Measurements from ENCODE around the gene CROCC2.

CROCC2 gene

DNA sequence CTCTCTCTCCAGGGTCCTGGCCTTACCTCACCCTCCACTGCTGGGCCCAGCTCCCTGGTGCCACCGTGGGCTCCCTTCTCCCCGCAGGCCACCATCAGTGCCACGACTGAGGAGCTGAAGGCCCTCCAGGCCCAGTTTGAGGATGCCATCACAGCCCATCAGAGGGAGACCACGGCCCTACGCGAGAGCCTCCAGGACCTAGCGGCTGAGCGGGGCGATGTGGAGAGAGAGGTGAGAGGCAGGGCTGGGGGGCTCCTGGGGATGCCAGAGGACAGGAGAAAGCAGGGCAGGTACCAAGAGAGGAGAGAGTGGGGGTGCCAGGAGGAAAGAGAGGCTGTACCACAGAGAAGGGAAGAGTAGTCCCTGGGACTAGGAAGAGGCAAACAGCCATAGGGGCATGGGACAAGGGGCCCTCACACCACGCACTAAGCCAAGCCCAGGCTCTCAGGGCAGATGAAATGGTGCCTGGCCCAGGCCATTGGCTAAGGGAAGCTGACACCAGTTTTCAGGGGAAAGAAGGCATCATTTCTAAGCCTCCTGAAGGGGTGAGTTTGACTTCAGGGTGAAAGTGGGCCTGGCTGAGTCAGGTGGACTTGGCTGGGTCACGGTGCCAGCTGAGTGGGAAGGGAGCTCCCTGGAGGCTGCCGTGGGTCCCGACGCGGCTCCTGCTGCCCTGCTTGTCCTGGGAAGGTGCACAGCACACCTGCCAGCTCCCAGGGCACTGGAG, 53.2 kb downstream of the CROCC2 start:
- DNase-seq: no peak

DNA sequence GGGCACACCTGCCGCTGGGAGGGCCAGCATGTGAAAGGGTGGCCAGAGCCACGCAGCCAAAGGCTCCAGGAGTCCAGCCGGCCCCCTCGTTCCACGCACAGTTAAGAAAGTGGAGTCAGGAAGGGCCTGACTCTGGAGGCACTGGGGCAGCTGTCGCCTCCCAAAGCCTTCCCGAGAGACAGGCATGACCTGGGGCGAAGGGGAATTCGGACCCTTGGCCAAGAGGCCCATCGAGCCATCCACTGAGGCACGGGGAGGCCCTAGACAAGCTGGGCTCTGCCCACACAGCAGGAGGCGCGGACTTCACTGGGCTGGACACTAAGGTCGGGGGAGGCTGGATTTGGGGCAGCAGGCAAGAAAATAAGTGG, 53.8 kb downstream of the CROCC2 start:
- no peak for DNase-seq

DNA sequence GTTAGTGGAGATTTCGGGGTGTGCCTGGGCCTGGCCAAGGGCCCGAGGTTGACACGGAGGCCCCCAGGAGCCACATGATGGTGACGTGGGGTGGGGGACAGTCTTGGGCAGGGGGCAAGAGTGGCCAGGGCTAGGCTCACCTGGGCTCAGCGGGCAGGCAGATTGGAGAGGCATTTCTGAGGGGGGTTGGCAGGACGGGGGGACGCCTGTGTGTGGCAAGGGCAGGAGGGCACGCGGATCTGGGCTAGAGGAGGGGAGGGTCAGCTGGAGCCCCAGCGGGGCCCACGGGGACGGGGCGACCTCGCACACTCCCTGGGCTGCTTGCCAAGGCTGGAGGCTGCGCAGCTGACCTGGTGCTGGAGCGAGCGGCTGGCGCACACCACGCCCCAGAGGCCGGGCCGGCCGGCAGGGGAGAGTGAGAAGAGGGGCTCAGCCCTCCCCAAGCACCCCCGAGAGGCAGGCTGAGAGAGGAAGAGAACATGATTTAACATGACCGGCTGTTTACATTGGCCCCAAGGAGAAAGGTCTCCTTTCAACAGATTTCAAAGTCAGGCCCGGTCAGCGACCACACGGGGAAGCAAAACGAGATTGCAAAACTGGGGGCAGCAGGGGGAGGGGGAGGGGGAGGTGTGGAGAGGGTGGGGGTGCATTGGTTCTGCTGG, 54.3 kb downstream of the CROCC2 start:
- no peak for DNase-seq

DNA sequence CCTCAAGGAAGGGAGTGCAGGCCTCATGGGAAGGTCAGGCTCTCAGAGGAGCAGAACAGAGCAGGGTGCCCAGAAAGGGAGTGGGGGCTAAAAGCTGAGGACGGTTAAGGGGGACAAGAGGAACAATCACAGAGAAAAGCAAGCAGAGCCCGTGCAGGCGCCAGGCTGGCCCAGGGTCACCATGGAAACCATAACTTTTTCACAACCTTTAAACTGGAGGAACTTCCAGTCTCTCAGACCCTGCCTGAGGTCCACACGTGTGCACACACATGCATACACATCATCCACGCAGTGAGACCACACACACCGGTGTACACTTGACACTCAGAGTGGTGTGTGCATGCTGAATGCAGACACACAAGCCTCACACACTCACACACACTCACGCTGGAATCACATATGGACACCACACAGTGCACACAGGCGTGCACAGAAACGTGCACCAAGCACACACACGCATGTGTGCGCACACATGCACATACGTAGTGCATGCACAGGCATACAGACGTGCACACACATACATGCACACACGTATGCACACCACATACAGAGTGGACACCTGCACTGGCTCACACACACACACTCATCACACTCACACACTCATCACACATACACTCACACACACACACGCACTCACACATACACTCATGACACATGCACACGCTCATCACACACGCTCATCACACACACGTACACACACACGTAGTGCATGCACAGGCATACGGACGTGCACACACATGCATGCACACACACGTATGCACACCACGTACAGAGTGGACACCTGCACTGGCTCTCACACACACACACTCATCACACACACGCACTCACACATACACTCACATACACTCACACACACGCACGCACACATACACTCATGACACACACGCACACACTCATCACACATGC, 55.1 kb downstream of the CROCC2 start:
- no peak for DNase-seq

DNA sequence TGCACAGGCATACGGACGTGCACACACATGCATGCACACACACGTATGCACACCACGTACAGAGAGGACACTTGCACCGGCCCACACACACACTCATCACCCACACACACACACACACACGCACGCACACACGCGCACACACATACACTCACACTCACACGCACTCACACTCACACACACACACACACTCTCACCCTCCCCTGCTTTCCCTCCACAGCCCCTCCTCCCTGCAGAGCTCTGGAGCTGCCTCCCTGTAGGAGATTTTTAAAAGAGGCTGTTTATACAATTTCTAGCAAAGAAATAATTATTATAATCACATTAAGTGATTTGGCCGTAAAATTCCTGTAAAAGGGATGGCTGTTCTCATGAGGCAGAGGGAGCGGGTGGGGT, 55.8 kb downstream of the CROCC2 start:
- DNase-seq: no peak

DNA sequence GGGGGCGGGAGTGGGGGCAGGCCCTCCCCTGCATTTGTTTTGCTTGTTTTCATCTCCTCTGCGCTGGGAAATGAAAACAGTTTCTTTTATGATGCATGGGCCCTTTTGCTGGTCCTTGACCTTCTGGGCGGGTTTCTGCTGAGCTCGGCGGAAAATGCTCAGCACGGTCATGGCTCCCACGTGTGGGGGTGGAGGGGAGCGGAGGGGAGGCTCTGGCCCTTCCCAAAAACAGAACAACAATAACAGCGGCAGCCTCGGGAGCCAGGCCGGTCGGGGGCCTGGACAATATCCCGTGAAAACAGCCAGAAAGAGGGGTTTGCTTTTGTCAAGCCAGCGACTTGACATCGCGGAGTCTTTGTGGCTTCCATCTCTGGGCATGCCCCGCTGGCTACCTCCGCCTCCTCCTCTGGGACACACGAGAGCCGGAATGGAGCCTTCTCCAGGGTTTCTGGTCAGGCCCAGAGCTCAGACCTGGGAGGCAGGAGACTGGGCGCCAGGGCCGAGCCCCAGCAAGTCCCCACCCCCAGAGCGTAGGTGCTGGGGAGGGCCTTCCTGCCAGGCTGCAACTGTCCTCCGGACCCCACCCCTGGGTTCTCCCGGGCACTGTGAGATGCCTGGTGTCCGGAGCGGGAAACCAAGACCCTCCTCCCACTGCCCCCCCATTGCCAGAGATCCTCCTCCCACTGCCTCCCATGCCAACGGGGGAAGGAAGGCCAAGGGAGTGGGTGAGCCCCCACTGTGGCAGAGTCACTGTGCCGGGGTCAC, 56.3 kb downstream of the CROCC2 start:
- DNase-seq: no peak

DNA sequence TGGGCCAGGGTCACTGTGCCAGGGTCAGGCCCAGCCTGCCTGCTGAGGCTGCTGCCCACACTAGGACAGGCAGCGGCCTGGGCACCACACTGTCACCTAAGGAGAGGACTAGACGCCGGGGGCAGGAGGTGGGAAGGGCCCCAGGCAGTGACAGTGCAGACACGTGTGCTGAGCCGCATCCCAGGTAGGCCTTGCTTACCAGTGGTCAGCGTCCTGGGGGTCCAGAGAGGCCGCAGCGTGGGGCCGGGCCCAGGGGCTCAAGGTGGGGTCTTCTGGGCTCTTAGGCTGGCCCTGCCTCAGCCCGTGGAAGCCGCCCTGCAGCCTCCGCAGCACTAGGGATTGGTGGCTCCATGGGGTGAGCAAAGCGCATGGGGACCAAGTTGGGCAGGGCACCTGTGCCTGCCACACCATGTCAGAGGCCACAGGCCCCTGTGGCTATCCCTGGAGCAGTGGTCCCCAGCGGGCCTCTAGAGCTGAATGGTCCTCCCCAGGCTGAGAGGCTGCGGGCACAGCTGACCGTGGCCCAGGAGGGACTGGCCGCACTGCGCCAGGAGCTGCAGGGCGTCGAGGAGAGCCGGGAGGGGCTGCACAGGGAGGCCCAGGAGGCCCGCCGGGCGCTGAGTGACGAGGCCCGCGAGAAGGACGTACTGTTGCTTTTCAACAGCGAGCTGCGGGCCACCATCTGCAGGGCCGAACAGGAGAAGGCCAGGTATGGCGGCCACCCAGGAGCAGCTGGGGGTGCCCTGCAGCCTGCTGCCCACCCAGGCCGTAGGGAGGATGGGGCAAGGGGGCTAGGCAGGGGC, 57.1 kb downstream of the CROCC2 start:
- DNase-seq: no peak

DNA sequence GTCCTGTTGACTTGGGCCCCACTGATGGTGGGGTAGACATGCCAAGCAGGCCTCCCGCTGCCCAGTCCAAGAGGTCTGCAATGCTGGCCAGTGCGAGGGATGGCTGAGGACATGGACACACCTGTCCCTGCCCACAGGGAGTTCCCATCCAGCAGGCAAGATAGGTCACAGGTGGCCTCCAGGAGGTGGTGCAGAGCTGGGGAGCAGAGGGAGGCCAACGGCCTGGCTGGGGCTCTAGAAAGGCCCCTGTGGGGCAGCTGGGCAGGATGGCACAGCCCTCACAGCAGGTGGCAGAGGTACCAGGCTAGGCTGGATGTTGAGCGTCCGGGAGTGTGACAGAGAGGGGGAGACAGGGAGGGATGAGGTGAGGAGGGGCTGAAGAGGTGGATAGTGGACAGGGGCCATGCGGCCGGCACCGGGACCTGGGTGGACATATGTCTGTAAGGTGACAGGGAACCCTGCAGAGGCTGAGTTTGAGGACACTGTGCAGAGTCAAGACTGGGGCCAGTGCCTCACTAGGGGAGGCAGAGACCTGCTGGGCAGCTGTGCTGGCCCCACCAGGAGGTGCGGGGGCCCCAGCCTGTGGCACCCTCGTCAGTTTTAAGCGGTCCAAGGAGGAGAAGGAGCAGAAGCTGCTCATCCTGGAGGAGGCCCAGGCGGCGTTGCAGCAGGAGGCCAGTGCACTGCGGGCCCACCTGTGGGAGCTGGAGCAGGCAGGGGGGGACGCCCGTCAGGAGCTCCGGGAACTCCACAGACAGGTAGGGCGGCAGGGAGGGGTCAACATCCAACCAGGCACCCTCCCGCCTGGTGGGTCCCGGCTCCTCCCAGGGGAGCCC, 58.0 kb downstream of the CROCC2 start:
- no peak for DNase-seq

DNA sequence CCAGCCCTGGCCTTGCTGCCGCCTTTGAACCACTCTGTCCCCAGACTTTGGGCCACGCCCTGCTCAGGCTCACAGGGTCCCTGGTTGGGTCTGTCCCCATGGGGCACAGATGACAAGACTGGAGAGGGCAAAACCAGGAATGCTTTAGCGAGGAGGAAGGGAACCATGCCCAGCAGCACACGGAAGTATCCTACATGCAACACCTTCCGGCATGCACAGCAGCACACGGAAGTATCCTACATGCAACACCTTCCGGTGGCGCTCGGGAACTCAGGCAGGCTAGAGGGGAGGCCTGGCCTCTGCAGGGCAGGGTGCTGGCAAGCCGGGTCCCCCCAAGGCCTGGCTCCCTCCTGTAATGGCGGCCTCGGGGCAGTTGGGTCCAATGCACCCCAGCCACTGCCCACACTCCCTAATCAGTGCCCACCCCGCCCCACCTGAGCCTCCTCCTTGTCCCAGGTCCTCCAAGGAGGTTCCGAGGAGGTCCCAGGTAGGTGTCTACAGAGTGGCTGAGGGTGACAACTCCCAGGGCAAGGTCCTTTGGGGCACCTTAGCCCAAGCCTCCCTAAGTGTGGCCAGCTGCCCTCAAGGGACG, 58.7 kb downstream of the CROCC2 start:
- no peak for DNase-seq

DNA sequence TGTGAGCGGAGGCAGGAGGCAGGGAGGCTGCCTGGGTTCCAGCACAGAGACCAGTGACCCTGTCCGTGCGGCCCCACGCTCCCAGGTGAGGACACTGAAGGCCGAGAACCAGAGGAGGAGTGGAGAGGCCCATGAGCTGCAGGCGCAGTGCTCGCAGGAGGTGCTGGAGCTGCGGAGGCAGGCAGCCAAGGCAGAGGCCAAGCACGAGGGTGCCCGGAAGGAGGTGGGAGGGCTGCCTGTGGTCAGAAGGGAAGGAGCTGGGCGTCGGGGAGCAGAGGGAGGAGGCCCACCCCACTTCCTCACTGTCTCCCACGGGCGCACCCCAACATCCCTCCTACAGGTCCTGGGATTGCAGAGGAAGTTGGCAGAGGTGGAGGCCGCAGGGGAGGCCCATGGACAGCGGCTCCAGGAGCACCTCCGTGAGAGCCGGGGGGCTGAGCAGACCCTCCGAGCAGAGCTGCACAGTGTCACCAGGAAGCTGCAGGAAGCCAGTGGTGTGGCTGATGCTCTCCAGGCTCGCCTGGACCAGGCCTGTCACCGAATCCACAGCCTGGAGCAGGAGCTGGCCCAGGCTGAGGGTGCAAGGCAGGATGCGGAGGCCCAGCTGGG, 59.3 kb downstream of the CROCC2 start:
- DNase-seq: no peak

DNA sequence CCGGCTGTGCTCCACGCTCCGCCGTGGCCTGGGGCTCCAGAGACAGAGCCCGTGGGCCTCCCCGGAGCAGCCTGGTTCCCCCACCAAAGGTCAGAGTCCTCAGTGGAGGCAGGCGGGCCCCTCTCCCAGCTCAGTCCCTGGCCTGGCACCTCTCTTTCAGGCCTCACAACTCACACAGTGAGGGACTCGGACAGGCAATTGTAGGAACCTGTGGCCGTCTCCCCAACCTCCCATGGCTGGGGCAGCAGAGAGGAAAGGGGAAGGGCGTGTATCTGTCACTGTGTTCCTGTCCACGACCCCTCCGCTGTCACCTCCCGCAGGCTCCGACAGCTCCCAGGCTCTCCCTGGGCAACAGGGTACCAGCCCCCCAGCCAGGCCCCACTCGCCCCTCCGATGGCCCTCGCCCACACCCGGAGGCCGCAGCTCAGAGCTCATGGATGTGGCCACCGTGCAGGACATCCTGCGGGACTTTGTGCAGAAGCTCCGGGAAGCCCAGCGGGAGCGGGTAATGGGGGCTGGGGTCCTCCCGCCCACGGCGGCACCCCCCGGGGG, 59.8 kb downstream of the CROCC2 start:
- no peak for DNase-seq

DNA sequence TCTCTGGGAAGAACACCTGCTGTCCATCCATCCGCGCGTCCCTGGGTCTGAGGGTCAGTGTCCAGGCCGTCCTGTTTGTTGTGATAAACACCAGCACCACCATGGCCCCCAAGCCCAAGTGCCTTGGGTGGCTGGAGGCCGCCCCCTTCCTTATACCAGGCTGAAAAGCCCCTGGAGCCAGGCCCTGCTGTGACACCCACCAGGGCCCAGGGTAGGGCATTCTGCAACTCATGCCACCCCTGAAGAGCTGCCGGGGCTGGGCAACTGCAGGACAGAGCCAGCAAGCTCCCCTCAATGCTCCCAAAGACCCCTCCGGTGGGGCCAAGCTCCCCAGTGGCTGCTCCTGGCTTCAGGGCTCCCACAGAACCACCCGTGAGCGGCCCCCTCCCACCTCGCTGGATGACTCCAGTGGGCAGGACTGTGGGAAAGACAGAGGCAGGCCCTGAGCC, 60.3 kb downstream of the CROCC2 start:
- DNase-seq: no peak

DNA sequence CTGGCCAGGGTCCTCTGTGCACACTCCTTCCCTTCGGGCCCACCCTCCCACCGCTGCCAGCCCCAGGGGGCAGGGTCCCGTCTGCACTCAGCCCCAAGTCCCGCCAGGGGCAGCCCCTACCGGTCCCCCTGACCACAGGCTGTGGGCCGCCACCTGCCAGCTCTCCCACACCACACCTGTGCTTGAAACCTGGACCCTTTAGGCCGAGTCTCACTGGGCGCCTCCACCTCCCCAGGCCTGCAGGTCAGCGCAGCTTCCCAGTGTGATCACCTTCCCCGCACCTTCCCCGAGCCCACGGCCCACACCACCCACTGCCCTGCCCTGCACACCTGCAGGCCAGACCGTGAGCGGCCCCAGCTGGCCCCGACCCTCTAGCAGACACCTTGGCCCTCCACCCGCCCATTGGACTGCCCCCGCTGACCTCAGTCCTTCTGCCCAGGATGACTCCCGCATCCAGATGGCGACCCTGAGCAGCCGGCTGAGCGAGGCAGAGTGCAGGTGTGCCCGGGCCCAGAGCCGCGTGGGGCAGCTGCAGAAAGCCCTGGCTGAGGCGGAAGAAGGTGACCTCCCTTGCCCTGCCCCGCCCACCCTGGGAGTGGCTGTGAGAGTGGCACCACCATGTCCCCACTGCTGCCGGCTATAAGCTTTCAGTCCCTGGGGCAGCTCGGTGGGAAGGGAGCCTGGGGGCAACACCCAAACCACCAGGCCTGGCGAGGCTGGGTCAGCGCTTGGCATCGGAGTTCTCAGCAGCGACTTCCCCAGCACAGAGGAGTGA, 61.0 kb downstream of the CROCC2 start:
- DNase-seq: no peak

DNA sequence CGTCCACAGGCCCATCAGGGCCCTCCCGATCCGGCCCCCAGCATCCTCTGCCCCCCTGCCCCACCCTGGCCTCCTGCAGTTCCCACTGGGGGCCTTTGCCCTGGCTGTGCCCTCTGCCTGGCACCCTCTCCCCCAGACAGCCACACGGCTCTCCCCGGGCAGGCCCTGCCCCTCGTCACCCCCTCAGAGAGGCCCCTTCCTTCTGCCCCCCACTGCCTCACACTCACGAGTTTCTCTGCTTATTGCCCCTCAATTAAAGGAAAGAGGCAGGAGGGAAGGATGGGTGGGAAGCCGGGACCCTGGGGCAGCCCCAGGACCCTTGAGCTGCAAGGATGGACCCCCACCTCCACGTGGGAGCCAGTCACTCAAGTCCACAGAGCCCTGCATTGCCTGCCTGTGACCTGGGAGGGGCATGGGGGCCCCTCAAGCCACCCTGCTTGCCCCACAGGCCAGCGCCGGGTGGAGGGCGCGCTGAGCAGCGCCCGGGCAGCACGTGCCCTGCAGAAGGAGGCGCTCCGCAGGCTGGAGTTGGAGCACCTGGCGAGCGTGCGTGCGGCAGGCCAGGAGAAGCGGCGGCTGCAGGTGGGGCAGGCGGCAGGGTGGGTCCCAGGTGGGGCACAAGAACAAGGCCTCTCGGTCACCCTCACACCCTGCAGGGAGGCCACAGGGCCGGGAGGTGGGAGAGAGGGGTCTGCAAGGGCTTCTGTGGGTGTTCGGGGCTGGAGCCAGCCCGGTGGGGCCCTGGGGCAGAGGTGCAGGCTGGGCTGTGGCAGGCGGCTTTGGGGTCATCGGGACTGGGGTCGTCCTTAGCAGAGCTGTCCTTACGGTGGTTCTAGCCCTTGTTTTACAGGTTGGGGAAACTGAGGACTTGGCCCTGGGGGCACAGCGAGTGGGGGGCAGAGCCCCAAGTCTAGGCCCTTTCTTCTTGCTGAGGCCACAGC, 61.8 kb downstream of the CROCC2 start:
- DNase-seq: no peak

DNA sequence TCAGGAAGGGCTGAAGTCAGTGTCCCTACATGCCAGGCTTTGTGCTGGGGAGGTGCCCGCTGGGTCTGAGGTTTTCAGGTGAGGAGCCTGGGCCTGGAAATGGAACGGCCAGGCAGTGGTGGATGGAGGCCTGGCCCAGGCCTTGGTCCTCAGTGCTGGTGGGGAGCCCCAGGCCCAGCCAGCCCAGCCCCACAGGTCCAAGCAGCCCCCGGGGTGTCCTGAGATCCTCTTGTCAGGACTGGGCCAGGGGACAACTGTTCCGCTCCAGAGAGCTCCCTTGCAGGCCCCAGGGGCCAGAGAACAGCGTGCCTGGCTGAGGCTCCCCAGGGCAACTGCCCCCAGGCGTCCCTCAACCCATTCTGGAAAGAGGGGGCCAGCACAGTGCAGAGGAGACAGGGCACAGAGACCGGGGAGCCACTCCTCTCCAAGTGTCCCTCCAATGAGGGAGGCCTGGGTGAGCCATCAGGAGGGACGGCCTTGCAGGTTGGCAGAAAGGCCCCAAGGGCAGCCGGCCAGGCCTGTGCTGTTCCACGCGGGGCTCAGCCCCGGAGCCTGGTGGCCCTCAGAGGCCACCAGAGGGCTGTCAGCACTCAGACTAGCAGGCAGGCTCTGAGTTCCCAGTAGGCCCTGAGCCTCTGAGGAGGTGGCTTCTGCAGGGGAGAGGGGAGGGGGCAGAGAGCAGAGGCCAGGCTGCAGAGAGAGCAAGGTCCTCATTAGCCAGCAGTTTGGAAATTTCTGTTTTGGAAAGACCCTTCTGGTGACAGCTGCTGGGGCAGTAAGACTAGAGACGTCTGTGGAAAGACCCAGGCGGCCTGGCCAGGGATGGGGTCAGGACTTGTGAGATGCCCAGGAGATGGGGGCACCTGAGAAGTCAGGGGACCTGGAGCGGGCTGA, 62.8 kb downstream of the CROCC2 start:
- no peak for DNase-seq

DNA sequence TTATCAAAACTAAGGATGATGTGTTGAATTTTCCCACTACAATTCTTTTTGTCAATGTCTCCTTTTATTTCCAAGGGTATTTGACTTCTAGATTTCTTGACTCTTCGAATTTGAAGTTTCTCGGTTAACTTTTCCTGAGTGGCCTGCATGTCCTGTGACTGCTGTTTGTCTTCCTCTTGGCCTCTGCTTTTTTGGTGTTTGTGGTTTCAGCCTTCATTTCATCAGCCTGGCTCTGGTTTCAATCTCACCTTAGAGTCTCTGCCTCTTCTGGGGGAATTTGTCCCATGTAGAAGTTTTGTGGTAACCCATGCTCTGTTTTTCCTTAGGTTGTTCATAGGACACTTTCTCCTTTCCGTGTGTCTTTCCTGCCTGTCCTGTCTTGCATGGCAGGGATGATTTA, 64.0 kb downstream of the CROCC2 start:
- no peak for DNase-seq

DNA sequence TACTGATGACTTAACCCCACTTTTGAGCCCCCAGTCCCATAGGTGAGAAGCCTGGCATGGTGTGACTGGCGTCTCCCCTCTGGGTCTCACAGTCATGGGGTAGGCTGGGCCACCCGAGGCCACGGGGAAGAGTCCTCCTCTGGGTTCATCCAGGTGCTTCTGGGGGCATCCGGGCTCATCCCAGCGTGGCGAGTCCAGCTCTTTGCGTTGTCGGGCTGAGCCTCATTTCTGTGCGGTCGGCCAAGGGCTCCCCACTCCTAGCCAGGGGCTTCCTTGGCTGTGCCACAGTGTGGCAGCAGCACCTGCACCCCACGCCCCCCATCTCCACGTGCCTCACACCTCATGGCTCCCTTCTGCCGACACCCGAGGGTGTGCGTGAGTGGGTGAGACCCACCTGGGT, 64.7 kb downstream of the CROCC2 start:
- DNase-seq: no peak
